Mucosa of gallbladder (tissue), 1 donor: ENCODE data around the gene ARHGEF4. TPM values are rescaled to one million over a fixed set of nuclear protein-coding genes. Genes with fewer than 3 reads are reported as not detected.

Experiments
- DNase-seq: peaks from one replicate; pipeline ENCODE4 v3.0.0-alpha.2; 2020; ENCODE audit warnings: low spot score
- total RNA-seq: library from RNA; stranded (reverse); gene quantifications from one replicate; pipeline ENCODE4 v1.2.1, GENCODE V29; 2021
- donor health status: DM: no; HTN: no; CAD: no.

ARHGEF4 gene
- total RNA-seq, 1 donor from 2014 or later: 11.7 TPM

GRCh38 chr2:130814931-130815680 is 21.6 kb upstream of the ARHGEF4 start:
- DNase-seq: no peak

GRCh38 chr2:130818809-130819208 is 17.9 kb upstream of the ARHGEF4 start:
- no peak for DNase-seq

GRCh38 chr2:130819226-130819607 is 17.5 kb upstream of the ARHGEF4 start:
- no peak for DNase-seq

GRCh38 chr2:130819608-130820278 is 17.0 kb upstream of the ARHGEF4 start:
- no peak for DNase-seq

- no peak for DNase-seq
These were observed 16.3 kb upstream of the ARHGEF4 start for GRCh38 chr2:130820279-130820861.

- DNase-seq: no peak
These were observed 14.8 kb upstream of the ARHGEF4 start for GRCh38 chr2:130821867-130822266.

GRCh38 chr2:130822766-130823165 is 13.9 kb upstream of the ARHGEF4 start:
- DNase-seq: no peak

- DNase-seq: no peak
These were observed 13.4 kb upstream of the ARHGEF4 start for GRCh38 chr2:130823171-130823885.

- no peak for DNase-seq
These were observed 12.7 kb upstream of the ARHGEF4 start for GRCh38 chr2:130823886-130824491.

- peak; percentile 26 for DNase-seq
These were observed 12.1 kb upstream of the ARHGEF4 start for GRCh38 chr2:130824492-130825061.

GRCh38 chr2:130825231-130825965 is 11.3 kb upstream of the ARHGEF4 start:
- no peak for DNase-seq

GRCh38 chr2:130825966-130826253 is 10.8 kb upstream of the ARHGEF4 start:
- DNase-seq: no peak

GRCh38 chr2:130826419-130826818 is 10.3 kb upstream of the ARHGEF4 start:
- DNase-seq: no peak

GRCh38 chr2:130826821-130827501 is 9.8 kb upstream of the ARHGEF4 start:
- no peak for DNase-seq

GRCh38 chr2:130827502-130828251 is 9.0 kb upstream of the ARHGEF4 start:
- DNase-seq: no peak

- DNase-seq: no peak
These were observed 8.3 kb upstream of the ARHGEF4 start for GRCh38 chr2:130828461-130828860.

- DNase-seq: no peak
These were observed 7.7 kb upstream of the ARHGEF4 start for GRCh38 chr2:130829015-130829414.

GRCh38 chr2:130830538-130830937 is 6.2 kb upstream of the ARHGEF4 start:
- DNase-seq: no peak

GRCh38 chr2:130831356-130831755 is 5.4 kb upstream of the ARHGEF4 start:
- DNase-seq: no peak
